Adipocyte (in vitro differentiated cells): ENCODE results near the gene SOX5.

Experiments
- DNase-seq: peaks from one replicate; pipeline ENCODE4 v3.0.0-alpha.2; 2015; ENCODE audit warnings: low read depth
- H3K27me3 ChIP-seq: replicated peaks from 2 replicates; pipeline ENCODE4 v1.7.0; 2013; ENCODE audit warnings: mild to moderate bottlenecking, low read length, moderate library complexity; ENCODE audit not compliant: control insufficient read depth, insufficient read depth
- H3K36me3 ChIP-seq: 2 replicates; pipeline ENCODE4 v1.7.0; 2013; ENCODE audit warnings: low read length, mild to moderate bottlenecking, moderate library complexity; ENCODE audit not compliant: control insufficient read depth, insufficient read depth, severe bottlenecking
- H3K4me1 ChIP-seq: 2 replicates; pipeline ENCODE4 v1.7.0; 2013; ENCODE audit warnings: mild to moderate bottlenecking, low read length, moderate library complexity; ENCODE audit not compliant: control insufficient read depth, insufficient read depth
- H3K4me3 ChIP-seq: 2 replicates; pipeline ENCODE4 v1.7.0; 2013; ENCODE audit warnings: mild to moderate bottlenecking, low read length, moderate library complexity
- H3K9ac ChIP-seq: 2 replicates; pipeline ENCODE4 v1.7.0; 2013; ENCODE audit warnings: mild to moderate bottlenecking, low read length, moderate library complexity
- H3K9me3 ChIP-seq: 2 replicates; pipeline ENCODE4 v1.7.0; 2013; ENCODE audit warnings: mild to moderate bottlenecking, low read length, moderate library complexity; ENCODE audit not compliant: control insufficient read depth

Gene SOX5

DNA sequence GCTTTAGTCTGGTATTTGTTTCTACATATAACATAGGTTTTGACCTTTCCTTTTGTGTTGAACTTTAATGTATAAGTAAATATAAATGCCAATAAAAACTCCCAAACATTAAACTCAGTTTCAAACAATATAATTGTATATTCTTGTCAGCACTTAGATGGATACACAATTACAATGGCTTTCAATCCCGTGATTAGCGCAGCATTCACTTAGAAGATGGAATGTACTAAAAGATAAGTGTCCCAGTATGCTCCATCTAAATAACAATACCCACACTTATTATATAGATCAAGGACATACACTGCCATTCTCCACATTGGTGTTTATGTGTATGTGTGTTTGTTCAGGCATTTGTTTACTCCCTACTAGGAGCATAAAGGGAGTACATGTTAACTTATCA, 193.1 kb downstream of the SOX5 start:
- H3K27me3 ChIP-seq, result no peaks in the 10 kb centered on the region
- H3K9ac ChIP-seq, result no peak overlapping the region
- no peak for DNase-seq
- no peak overlapping the region for H3K4me3 ChIP-seq
- no peaks in the 10 kb centered on the region for H3K9me3 ChIP-seq
- H3K36me3 ChIP-seq, result no peaks in the 10 kb centered on the region
- H3K4me1 ChIP-seq, result no peaks in the 10 kb centered on the region

DNA sequence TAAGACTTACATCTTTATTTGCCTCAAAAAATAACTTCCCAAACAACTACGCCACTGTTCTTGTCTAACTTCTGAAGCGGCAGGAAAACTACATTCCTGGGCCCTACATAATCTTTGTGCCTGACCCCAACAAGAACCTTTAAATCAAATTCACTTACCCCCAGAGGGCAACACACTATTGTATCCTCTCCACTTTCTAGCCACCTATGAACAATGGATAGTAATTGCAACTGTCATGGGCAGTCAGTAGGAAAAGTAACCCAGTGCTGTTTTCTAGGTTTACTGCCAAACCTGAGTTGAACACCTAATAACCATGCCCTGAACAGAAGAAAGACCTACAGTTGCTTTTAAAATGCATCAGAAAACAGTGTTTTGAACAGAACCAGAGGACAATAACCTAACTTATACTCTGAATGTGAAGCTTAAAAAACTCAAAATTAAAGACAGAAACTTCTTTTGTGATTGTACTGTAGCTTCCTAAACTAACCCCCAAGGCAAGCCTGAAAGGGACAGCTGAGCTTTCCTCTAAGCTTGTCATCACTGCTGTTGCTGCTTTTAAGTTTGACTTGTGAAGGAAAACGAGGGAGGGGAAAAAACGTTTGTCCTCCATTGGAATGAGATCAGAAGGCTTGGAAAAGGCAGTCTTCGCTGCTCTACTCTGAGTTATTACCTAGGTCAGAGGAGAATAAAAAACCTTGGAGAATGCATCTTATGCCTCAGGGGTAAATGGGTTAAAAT, 195.7 kb downstream of the SOX5 start:
- Histone ChIP-seq H3K9ac (no peak overlapping the region), H3K4me1 (no peaks in the 10 kb centered on the region), H3K4me3 (no peak overlapping the region), H3K9me3 (no peaks in the 10 kb centered on the region), H3K36me3 (no peaks in the 10 kb centered on the region), H3K27me3 (no peaks in the 10 kb centered on the region)
- no peak for DNase-seq

DNA sequence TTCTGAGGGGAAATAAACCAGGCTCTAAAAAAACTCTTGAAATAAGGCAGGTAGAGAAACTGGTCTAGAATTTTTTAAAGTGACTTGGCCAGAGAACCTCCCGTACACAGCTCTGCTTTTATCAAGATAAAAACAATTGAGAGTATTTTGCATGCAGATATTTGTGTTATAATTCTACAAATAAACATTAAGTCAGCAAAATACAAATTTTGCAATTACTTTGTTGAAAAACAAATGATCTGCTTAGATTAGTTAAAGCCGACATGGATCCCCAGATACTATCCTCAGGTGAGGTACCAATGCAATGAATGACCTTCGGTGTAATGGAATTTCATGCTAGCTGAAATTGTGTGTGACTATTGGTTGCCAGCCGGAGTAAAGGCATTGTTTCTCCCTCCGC, 197.2 kb downstream of the SOX5 start:
- no peak for DNase-seq
- Histone ChIP-seq H3K36me3 (no peaks in the 10 kb centered on the region), H3K4me1 (no peaks in the 10 kb centered on the region), H3K9ac (no peak overlapping the region), H3K27me3 (no peaks in the 10 kb centered on the region), H3K9me3 (no peaks in the 10 kb centered on the region), H3K4me3 (no peak overlapping the region)

DNA sequence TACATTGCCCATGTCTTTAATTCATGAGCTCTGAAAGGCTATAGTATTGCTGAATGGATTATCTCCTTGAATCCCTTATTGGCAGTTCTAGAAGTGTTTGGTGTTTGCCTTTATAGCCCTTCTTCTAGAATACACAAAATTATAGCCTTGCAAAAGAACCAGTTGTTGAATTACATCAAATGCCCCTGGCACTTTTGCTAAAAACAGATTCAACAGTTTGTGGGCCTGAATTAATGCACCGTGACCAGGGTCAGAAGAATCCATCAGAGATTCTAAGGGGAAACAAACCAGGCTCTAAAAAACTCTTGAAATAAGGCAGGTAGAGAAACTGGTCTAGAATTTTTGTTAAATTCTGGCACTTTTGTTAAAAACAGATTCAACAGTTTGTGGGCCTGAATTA, 197.8 kb downstream of the SOX5 start:
- no peaks in the 10 kb centered on the region for H3K27me3 ChIP-seq
- no peaks in the 10 kb centered on the region for H3K36me3 ChIP-seq
- H3K4me3 ChIP-seq, result no peak overlapping the region
- H3K9ac ChIP-seq, result no peak overlapping the region
- H3K4me1 ChIP-seq, result no peaks in the 10 kb centered on the region
- no peaks in the 10 kb centered on the region for H3K9me3 ChIP-seq
- no peak for DNase-seq

DNA sequence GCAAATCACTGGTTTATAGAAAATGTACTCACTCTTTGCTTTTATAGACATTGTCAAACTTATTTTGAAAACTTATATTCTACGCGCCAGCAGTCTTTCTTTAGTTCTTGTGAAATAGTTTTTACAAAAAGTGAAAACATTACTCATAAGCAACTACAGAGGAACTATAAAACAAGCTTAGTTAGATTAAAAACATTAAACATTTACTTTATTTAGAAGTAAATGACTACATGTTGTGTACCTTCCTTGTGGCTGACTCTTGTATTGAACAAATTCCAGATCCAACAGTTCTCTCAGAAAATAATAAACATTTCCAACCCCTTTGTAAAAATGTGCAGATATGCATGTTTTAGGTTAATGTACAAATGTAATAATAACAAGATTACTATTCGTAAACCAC, 198.5 kb downstream of the SOX5 start:
- H3K36me3 ChIP-seq, result no peaks in the 10 kb centered on the region
- H3K4me3 ChIP-seq, result no peak overlapping the region
- no peak overlapping the region for H3K9ac ChIP-seq
- no peaks in the 10 kb centered on the region for H3K4me1 ChIP-seq
- no peak for DNase-seq
- H3K9me3 ChIP-seq, result no peaks in the 10 kb centered on the region
- no peaks in the 10 kb centered on the region for H3K27me3 ChIP-seq

DNA sequence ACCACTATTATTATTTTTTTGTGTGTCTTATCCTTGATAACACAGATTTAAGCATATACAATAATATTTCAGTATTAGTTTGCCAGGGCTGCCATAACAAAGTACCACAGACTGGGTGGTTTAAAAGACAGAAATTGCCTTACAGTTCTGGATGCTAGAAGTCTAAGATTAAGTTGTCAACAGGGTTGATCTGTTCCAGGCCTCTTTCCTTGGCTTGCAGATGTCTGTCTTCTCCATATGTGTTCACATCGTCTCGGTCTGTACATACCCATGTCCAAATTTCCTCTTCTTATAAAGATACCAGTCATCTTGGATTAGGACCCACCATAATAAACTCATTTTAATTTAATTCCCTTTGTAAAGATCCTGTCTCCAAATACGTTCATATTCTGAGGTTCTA, 204.8 kb downstream of the SOX5 start:
- H3K27me3 ChIP-seq, result no peaks in the 10 kb centered on the region
- H3K4me3 ChIP-seq, result no peak overlapping the region
- no peaks in the 10 kb centered on the region for H3K9me3 ChIP-seq
- no peaks in the 10 kb centered on the region for H3K4me1 ChIP-seq
- DNase-seq, result no peak
- no peak overlapping the region for H3K9ac ChIP-seq
- H3K36me3 ChIP-seq, result peaks cover 12% of the 10 kb centered on the region

DNA sequence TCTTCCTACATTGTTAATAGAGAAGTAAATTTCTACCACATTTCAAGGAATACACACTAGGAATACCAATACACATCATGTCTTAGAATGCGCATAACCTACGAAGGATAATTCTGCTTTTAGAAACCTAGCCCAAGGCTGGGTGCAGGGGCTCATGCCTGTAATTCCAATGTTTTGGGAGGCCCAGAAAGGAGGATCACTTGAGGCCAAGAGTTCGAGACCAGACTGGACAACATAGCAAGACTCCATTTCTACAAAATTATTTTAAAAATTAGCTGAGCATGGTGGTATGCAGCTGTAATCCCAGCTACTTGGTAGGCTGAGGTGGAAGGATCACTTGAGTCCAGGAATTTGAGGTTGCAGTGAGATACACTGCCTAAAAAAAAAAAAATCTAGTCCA, 206.9 kb downstream of the SOX5 start:
- Histone ChIP-seq H3K9ac (no peak overlapping the region), H3K27me3 (no peaks in the 10 kb centered on the region), H3K4me3 (no peak overlapping the region), H3K36me3 (peaks cover 25% of the 10 kb centered on the region), H3K4me1 (no peaks in the 10 kb centered on the region), H3K9me3 (no peaks in the 10 kb centered on the region)
- DNase-seq, result no peak

DNA sequence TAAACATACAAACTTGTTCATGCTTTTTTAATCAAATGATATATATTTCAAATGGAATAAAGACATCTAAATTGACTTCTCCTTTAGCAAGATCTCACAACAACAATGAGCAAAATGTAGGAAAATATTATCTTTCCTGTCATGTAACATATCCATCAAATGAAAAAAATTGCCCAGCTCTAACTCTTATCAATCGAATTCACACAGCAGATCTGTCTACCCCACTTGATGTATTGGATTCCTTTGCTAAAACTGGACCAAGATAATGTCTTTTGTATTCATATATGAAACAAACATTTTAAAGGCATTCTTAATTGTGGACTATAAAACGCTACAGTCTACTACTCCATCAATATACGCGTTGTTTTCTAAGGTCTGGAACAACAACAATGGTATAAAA, 218.0 kb downstream of the SOX5 start:
- H3K4me1 ChIP-seq, result peaks cover 4% of the 10 kb centered on the region
- no peak for DNase-seq
- H3K9me3 ChIP-seq, result no peaks in the 10 kb centered on the region
- H3K27me3 ChIP-seq, result no peaks in the 10 kb centered on the region
- H3K36me3 ChIP-seq, result no peaks in the 10 kb centered on the region
- H3K9ac ChIP-seq, result no peak overlapping the region
- H3K4me3 ChIP-seq, result no peak overlapping the region

DNA sequence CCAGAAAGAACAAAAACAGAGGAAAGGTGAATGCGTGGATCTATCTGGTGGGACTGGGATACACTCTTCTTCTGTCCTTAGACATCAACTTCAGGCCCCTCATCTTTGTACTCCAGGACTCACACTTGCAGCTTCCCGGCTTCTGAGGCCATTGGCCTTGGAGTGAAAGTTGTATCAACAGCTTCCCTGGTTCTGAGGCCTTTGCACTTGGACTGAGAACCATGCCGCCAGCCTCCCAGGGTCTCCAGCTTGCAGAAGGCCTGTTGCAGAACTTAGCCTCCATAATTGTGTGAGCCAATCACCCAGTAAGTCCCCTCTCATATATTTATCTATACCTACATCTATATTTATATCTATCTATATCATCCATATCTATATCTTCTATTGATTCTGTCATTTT, 218.4 kb downstream of the SOX5 start:
- Histone ChIP-seq H3K4me3 (no peak overlapping the region), H3K9ac (no peak overlapping the region), H3K27me3 (no peaks in the 10 kb centered on the region), H3K9me3 (no peaks in the 10 kb centered on the region), H3K36me3 (no peaks in the 10 kb centered on the region), H3K4me1 (peaks cover 4% of the 10 kb centered on the region)
- DNase-seq, result no peak

DNA sequence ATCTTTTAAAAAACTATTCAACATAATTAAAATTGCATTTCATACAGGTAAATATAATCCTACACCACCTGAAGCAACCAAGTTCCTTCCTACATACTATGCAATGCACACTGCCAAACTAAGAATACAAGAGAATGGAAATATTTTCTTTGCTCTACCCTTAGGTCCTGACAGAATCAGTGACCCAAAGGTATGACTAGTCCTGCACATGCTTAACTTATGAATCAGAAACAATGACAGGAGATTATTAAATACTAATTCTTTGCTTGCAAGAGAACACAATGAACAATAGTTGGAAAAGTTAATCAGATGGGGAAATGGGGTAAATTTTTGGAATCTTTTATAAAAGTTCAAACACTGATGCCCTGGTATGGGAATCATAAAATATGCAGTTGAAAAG, 220.1 kb downstream of the SOX5 start:
- Histone ChIP-seq H3K4me1 (peaks cover 4% of the 10 kb centered on the region), H3K4me3 (no peak overlapping the region), H3K27me3 (no peaks in the 10 kb centered on the region), H3K36me3 (peaks cover 6% of the 10 kb centered on the region), H3K9me3 (no peaks in the 10 kb centered on the region), H3K9ac (no peak overlapping the region)
- DNase-seq, result no peak

DNA sequence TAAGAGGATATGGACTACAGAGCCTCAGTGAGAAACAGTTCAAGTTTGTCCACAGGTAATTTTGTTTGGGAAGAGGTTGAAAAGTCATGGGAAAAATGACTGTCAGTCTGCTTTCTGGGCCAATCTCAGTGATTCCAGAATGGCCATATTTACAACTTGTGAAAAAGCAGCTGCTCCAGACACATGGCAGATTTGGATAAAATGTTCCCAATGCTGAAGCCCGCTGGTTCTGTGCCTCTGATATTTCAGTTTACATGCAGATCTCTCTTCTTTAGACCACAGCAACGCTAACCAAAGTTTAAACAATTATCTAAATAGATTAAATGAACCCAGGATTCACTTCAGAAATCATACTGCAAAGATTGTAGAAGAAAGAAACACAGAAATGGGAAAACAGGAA, 222.8 kb downstream of the SOX5 start:
- peaks cover 6% of the 10 kb centered on the region for H3K36me3 ChIP-seq
- H3K9me3 ChIP-seq, result no peaks in the 10 kb centered on the region
- H3K4me3 ChIP-seq, result no peak overlapping the region
- H3K9ac ChIP-seq, result no peak overlapping the region
- H3K4me1 ChIP-seq, result peaks cover 4% of the 10 kb centered on the region
- no peaks in the 10 kb centered on the region for H3K27me3 ChIP-seq
- no peak for DNase-seq

DNA sequence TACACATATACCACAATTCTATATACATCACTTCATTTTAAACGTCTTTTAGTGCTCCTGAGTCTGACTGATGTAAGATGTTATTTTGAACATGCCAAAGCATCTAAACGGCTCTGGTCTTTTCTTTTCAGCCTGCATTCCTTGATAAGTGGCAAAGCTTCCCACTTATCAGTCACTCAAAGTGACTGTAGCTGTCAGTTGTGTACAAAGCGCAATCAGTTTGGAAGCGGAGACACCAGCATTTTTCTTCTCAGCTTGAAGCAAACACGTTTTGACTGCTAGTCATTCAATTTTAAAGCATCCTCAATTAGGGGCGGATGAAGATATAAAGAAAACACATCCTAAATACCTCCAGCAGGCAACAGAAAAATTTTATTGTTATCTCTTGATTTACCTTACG, 226.8 kb downstream of the SOX5 start:
- H3K9ac ChIP-seq, result no peak overlapping the region
- no peaks in the 10 kb centered on the region for H3K4me1 ChIP-seq

More for the DNA sequence above, 226.8 kb downstream of the SOX5 start:
- Histone ChIP-seq H3K36me3 (peaks cover 6% of the 10 kb centered on the region), H3K4me3 (no peak overlapping the region), H3K9me3 (no peaks in the 10 kb centered on the region), H3K27me3 (no peaks in the 10 kb centered on the region)
- no peak for DNase-seq
